ENCODE data around the gene KCNIP4. TPM values are rescaled to one million over a fixed set of nuclear protein-coding genes. Genes with fewer than 3 reads are reported as not detected.

KCNIP4 gene
- total and polyA plus RNA-seq, 10 of the 15 experiments (the other 5 are each of a cell fraction or from before 2014, with no cell fraction given): 0.03 to 0.23 (median 0.13) TPM; not detected in 7

- BruUV-seq (replicated peaks): no TSS peak
- Histone ChIP-seq H3K27ac (ENCODE audit: control insufficient read depth, insufficient read depth) (no peak overlapping the region), H3K79me2 (ENCODE audit: control insufficient read depth, insufficient read depth, low read length) (no peaks in the 10 kb centered on the region), H2AFZ (ENCODE audit: control insufficient read depth, low read depth, low read length) (no peak overlapping the region), H4K20me1 (ENCODE audit: control insufficient read depth, insufficient read depth) (no peaks in the 10 kb centered on the region; the same call in 1 of the 2 replicates), H3K36me3 (ENCODE audit: control insufficient read depth in 2 of 2, insufficient read depth in 2 of 2, low read length in 1 of 2) (no peaks in the 10 kb centered on the region), H3K27me3 (replicated peaks in 1 of 2; ENCODE audit: control insufficient read depth in 2 of 2, insufficient read depth in 2 of 2, low read length in 1 of 2) (no peaks in the 10 kb centered on the region), H3K4me3 (no peak overlapping the region), H3K4me2 (ENCODE audit: control insufficient read depth, insufficient read depth) (no peak overlapping the region), H3K4me1 (ENCODE audit: control insufficient read depth, insufficient read depth, low read length) (no peaks in the 10 kb centered on the region), H3K9ac (ENCODE audit: control insufficient read depth, insufficient read depth, low read length) (no peak overlapping the region), H3K9me3 (replicated peaks; ENCODE audit: control insufficient read depth, insufficient read depth, low read length) (no peaks in the 10 kb centered on the region)
- peak; percentile 82 for ATAC-seq
- SMC1A ChIA-PET (ENCODE audit: uncharacterized antibody, unreplicated experiment): no interaction called here
- FAIRE-seq: peak; percentile 74
- RAD21 ChIA-PET (ENCODE audit: unreplicated experiment): interaction anchor here (1.3 to 1.5 kb wide), 2 partner anchors 254 to 993 kb away, joined by 3 to 4 read pairs; no protein-coding TSS in a partner anchor
- in situ Hi-C loops (cut with MboI) (loop anchor here (5.0 to 25.0 kb wide), 3 partner anchors 259 to 1354 kb away; no protein-coding TSS in a partner anchor), intact Hi-C loops (cut with micrococcal nuclease; ENCODE audit: unreplicated experiment) (loop anchor here (10.0 kb wide), 1 partner anchor 1341 kb away; no protein-coding TSS in a partner anchor)
- CTCF ChIA-PET: interaction anchor here (0.6 to 6.0 kb wide), 4 partner anchors 10 to 537 kb away, joined by 3 to 105 read pairs (median 5); no protein-coding TSS in a partner anchor
- no peak for DNase-seq (ENCODE audit: low read depth, low spot score)
- POLR2A ChIA-PET: interaction anchor here (0.6 kb wide), 1 partner anchor 1127 kb away, joined by 7 read pairs; no protein-coding TSS in a partner anchor
- WGBS (ENCODE audit: insufficient coverage, insufficient replicate concordance, low lambda C conversion rate, missing lambda C conversion rate): 19% methylated on average over 7 of the region's 8 CpGs
- no peak for TF ChIP-seq NR2C2 (IDR thresholded peaks at IDR 0.05; ENCODE audit: borderline replicate concordance, control insufficient read depth, insufficient read length, low read depth)
- TF ChIP-seq POU2F2 (IDR thresholded peaks at IDR 0.05; ENCODE audit: borderline replicate concordance, low read depth, low read length): no peak
- no peak for TF ChIP-seq NFYB (IDR thresholded peaks at IDR 0.05; ENCODE audit: insufficient read depth, low read depth, low read length)
- TF ChIP-seq SIX5 (IDR thresholded peaks at IDR 0.05; ENCODE audit: low read depth, low read length, severe bottlenecking): no peak
- no peak for TF ChIP-seq PML (IDR thresholded peaks at IDR 0.05; ENCODE audit: low read length)
- TF ChIP-seq RAD51 (IDR thresholded peaks at IDR 0.05): no peak
- TF ChIP-seq BRCA1 (IDR thresholded peaks at IDR 0.05; ENCODE audit: low read depth, low read length): no peak
- TF ChIP-seq CBX3 (IDR thresholded peaks at IDR 0.05; ENCODE audit: borderline replicate concordance, low read depth): no peak
- TF ChIP-seq YY1 (IDR thresholded peaks at IDR 0.05; ENCODE audit: low read depth, low read length): peak; percentile 93
- TF ChIP-seq MEF2B (IDR thresholded peaks at IDR 0.05; ENCODE audit: partially characterized antibody, poor library complexity, severe bottlenecking): no peak
- TF ChIP-seq, protein P1, sequence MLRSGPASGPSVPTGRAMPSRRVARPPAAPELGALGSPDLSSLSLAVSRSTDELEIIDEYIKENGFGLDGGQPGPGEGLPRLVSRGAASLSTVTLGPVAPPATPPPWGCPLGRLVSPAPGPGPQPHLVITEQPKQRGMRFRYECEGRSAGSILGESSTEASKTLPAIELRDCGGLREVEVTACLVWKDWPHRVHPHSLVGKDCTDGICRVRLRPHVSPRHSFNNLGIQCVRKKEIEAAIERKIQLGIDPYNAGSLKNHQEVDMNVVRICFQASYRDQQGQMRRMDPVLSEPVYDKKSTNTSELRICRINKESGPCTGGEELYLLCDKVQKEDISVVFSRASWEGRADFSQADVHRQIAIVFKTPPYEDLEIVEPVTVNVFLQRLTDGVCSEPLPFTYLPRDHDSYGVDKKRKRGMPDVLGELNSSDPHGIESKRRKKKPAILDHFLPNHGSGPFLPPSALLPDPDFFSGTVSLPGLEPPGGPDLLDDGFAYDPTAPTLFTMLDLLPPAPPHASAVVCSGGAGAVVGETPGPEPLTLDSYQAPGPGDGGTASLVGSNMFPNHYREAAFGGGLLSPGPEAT (IDR thresholded peaks at IDR 0.05; ENCODE audit: low read depth): no peak
- TF ChIP-seq RAD21 (IDR thresholded peaks at IDR 0.05; ENCODE audit: insufficient read depth, low read depth, low read length): peak; percentile 62
- no peak for TF ChIP-seq ETV6 (conservative IDR thresholded peaks at IDR 0.05 in 1 of 2, IDR thresholded peaks at IDR 0.05 in 1 of 2; ENCODE audit: borderline replicate concordance in 1 of 2, low read depth in 1 of 2)
- TF ChIP-seq, protein P2, sequence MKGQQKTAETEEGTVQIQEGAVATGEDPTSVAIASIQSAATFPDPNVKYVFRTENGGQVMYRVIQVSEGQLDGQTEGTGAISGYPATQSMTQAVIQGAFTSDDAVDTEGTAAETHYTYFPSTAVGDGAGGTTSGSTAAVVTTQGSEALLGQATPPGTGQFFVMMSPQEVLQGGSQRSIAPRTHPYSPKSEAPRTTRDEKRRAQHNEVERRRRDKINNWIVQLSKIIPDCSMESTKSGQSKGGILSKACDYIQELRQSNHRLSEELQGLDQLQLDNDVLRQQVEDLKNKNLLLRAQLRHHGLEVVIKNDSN (IDR thresholded peaks at IDR 0.05; ENCODE audit: borderline replicate concordance, extremely low read length, insufficient read depth, low read depth, low read length): no peak
- TF ChIP-seq, protein P3, sequence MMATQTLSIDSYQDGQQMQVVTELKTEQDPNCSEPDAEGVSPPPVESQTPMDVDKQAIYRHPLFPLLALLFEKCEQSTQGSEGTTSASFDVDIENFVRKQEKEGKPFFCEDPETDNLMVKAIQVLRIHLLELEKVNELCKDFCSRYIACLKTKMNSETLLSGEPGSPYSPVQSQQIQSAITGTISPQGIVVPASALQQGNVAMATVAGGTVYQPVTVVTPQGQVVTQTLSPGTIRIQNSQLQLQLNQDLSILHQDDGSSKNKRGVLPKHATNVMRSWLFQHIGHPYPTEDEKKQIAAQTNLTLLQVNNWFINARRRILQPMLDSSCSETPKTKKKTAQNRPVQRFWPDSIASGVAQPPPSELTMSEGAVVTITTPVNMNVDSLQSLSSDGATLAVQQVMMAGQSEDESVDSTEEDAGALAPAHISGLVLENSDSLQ (IDR thresholded peaks at IDR 0.05): no peak
- TF ChIP-seq CTCF (IDR thresholded peaks at IDR 0.05 in 2 of 3, conservative IDR thresholded peaks at IDR 0.05 in 1 of 3; ENCODE audit: control insufficient read depth in 2 of 3, extremely low read depth in 1 of 3, insufficient read depth in 1 of 3, low read depth in 3 of 3, low read length in 3 of 3): peak; percentile 78 to 91 (median 78)
- no peak for TF ChIP-seq CREM (IDR thresholded peaks at IDR 0.05; ENCODE audit: low read depth)
- no peak for TF ChIP-seq HDAC2 (IDR thresholded peaks at IDR 0.05)
These were observed 182.7 kb downstream of the KCNIP4 start for GRCh38 chr4:21765810-21766407.

All from GM12878 (cell line).